Esophagus mucosa (tissue), 1 donor: ENCODE results near the gene CCDC7. TPM values are rescaled to one million over a fixed set of nuclear protein-coding genes. Genes with fewer than 3 reads are reported as not detected.
A peak's percentile ranks its signal among the peaks of the same experiment; 100 is the strongest.
"Not testable (repeated sequence)": the region's sequence is repeated elsewhere in the genome, so short reads cannot be mapped to it uniquely, and the experiment has no call there.

Source experiments
- ATAC-seq: fragments of 200-7000 bp; cut with Tn5 transposase; one replicate; pipeline ENCODE4 v1.9.1; 2020
- total RNA-seq: library from RNA; stranded (reverse); gene quantifications from one replicate; pipeline ENCODE4 v1.2.4, GENCODE V29; 2023
- donor health status: DM: yes; HTN: yes; CAD: no.

The CCDC7 gene
- total RNA-seq, 1 donor from 2014 or later = 4.2 TPM

- ATAC-seq = no peak
Observed at GRCh38 chr10:32582946-32583345, 137.0 kb downstream of the CCDC7 start.

DNA sequence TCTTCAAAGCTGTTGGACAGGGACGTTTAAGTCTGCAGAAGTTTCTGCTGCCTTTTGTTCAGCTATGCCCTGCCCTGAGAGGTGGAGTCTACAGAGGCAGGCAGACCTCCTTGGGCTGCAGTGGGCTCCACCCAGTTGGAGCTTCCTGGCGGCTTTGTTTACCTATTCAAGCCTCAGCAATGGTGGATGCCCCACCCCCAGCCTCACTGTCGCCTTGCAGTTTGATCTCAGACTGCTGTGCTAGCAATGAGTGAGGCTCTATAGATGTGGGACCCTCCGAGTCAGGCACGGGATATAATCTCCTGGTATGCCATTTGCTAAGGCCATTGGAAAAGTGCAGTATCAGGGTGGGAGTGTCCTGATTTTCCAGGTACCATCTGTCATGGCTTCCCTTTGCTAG is 152.1 kb downstream of the CCDC7 start:
- ATAC-seq = not testable (repeated sequence)

GRCh38 chr10:32600317-32600716 is 154.4 kb downstream of the CCDC7 start:
- no peak for ATAC-seq

- ATAC-seq = not testable (repeated sequence)
Observed at GRCh38 chr10:32601562-32601961, 155.6 kb downstream of the CCDC7 start.

- ATAC-seq = no peak
Observed at GRCh38 chr10:32605787-32606186, 159.8 kb downstream of the CCDC7 start.

- ATAC-seq = not testable (repeated sequence)
Observed at GRCh38 chr10:32610543-32610942, 164.6 kb downstream of the CCDC7 start.

DNA sequence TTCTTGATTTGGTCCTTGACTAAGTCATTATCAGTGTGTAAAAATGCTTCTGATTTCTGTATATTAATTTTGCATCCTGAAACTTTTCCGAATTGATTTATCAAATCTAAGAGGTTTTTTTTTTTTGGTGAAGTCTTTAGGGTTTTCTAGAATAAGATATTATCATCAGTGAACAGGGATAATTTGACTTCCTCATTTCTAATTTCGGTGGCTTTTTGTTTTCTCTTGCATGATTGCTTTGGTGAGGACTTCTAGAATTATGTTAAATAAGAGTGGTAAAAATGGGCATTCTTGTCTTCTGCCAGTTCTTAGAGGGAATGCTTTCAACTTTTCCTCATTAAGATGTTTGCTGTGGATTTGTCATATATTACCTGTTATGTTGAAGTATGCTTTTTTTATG is 170.5 kb downstream of the CCDC7 start:
- no peak for ATAC-seq

DNA sequence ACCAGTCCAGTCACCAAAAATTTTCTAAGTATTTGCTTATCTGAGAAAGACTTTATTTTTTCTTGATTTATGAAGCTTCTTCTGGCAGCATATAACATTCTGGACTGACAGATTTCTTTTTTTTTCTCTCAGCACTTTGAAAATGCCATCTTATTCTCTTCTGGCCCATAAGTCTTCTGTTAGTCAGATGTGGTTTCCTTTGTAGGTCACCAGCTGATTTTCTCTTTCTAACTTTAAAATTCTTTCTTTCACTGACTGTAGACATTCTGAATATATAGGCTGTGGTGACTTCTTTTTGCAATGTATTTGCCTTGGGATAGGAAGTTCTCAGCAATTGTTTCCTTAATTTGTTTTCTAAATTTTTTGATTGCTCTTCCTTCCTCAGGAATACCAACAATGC is 172.5 kb downstream of the CCDC7 start:
- ATAC-seq = no peak

- ATAC-seq = no peak
Observed at GRCh38 chr10:32621969-32622368, 176.0 kb downstream of the CCDC7 start.

GRCh38 chr10:32622409-32622808 is 176.5 kb downstream of the CCDC7 start:
- no peak for ATAC-seq

DNA sequence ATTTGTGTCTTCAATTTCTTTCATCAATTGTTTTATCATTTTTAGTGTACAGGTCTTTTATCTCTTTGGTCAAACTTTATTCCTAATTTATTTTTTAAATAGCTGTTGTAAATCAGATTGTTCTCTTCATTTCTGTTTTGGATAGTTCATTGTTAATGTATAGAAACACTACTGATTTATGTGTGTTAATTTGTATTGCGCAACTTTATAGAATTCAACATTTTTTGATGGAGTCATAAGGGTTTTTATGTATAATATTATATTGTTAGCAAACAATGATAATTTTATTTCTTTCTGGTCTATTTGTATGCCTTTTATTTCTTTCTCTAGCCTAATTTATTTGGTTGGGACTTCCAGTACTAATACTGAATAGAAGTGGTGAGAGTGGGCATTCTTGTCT is 181.2 kb downstream of the CCDC7 start:
- ATAC-seq = no peak

- ATAC-seq = no peak
Observed at GRCh38 chr10:32629910-32630309, 184.0 kb downstream of the CCDC7 start.

DNA sequence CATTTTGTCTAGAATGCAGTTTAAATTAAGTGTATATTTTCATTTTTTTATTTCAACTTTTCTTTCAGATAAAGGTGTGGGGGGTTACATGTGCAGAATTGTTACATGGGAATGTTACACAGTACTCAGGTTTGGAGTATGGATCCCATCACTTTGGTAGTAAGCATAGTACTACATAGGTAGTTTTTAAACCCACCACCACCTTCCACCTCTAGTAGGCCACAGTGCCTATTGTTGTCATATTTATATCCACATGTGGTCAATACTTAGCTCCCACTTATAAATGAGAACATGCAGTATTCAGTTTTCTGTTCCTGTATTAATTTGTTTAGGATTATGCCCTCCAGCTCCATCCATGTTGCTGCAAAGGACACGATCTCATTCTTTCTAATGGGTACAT is 200.6 kb downstream of the CCDC7 start:
- ATAC-seq = no peak

GRCh38 chr10:32650246-32650655 is 204.3 kb downstream of the CCDC7 start:
- ATAC-seq = no peak

DNA sequence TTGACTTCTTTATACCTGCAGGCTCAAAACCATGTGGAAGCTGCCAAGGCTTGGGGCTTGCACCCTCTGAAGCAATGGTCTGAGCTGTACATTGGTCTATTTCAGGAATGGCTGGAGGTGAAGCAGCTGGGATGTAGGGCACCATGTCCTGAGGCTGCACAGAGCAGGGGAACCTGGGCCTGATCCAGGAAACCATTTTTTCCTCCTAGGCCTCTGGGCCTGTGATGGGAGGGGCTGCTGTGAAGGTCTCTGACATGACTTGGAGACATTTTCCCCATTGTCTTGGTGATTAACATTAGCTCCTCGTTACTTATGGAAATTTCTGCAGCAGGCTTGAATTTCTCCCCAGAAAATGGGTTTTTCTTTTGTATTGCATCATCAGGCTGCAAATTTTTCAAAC is 211.5 kb downstream of the CCDC7 start:
- ATAC-seq = not testable (repeated sequence)

DNA sequence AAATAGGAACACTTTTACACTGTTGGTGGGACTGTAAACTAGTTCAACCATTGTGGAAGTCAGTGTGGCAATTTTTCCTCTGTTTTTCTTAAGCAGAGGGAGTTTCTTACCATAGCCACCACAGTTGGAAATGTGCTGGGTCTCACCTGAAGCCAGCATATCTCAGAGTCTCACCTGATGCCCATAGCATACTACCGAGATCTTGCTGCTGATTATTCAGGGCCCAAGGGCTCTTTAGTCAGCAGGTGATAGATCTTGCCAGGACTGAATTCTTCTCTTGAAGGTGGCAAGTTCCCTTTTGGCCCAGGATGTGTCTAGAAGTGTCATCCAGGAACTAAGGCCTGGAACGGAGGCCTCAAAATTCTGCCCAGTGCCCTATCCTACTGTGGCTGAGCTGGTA is 215.4 kb downstream of the CCDC7 start:
- no peak for ATAC-seq

DNA sequence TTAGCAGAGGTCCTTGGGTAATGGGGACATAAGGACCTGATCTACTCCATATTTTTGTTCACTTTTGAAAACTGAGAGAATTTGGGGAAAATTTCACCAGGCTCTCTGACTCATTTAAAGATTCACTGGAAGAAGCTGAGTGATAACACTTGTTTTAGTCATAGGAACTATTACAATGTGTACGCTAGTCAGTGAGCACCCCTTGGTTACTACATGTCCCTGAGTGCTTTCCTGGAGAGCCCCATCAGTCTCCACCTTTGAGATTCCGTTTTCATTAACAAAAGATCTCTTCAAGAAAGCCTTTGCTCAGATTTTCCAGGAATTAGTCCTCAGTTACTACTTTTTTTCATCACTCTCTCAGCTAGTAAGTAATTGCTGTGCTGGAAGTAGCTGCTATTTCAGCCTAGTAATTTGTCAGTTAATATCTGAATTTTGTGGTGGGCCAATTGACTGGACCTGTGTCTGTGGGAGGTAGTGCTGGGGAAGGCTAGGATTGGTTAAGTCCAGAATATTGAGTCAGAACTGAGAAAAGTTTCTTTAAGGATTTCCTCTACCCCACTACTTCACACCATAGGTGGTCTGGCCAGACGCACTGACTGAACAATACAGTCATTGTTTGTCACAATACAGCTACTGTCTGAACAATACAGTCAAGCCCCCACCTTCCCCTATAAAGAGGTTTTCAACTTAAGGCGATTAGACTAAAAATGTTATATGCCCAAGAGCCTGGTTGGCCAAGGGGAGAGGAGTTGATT is 235.0 kb downstream of the CCDC7 start:
- ATAC-seq = no peak

GRCh38 chr10:32684291-32684690 is 238.4 kb downstream of the CCDC7 start:
- no peak for ATAC-seq

- ATAC-seq = no peak
Observed at GRCh38 chr10:32687116-32687515, 241.2 kb downstream of the CCDC7 start.

DNA sequence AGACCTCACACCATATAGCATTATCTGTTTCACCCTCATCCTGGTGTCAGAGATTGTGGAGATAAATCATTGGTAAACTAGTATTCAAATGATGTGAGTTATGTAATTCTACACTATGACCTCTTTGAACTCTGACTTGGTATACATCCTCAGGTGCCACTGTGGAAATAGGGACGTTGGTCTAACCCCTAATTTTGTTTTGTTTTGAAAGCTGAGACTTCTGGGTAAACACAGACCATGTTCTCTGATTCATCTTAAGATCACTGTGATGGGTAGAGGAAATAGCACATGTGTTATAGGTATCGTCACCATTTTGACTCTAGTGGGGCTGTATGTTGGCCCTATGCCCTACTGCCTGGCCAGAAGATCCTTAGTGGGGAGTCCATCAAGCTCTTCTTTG is 241.6 kb downstream of the CCDC7 start:
- no peak for ATAC-seq

DNA sequence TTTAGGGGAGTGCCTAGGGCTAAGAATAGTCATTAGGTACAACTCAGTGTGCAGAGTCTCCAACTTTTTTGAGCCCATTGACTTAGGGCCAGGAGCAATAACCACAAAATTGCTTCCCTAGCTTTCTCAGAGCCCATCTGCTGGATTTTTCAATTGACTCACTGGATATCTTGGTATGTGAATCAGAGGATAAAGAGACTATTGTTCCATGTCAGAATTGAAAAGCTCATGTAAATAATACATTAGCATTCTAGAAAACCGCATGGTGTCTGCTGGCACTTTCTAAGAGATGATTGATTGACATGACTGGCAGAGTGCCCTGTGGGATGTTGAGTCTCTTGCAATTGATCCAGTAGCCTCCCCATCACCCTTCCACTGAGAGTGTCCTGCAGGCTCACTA is 246.2 kb downstream of the CCDC7 start:
- ATAC-seq = peak; percentile 87

GRCh38 chr10:32693441-32693979 is 247.6 kb downstream of the CCDC7 start:
- ATAC-seq = no peak

DNA sequence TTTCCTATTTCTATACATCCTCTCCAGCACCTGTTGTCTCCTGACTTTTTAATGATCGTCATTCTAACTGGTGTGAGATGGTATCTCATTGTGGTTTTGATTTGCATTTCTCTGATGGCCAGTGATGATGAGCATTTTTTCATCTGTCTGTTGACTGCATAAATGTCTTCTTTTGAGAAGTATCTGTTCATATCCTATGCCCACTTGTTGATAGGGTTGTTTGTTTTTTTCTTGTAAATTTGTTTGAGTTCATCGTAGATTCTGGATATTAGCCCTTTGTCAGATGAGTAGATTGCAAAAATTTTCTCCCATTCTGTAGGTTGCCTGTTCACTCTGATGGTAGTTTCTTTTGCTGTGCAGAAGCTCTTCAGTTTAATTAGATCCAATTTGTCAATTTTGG is 253.7 kb downstream of the CCDC7 start:
- not testable (repeated sequence) for ATAC-seq

DNA sequence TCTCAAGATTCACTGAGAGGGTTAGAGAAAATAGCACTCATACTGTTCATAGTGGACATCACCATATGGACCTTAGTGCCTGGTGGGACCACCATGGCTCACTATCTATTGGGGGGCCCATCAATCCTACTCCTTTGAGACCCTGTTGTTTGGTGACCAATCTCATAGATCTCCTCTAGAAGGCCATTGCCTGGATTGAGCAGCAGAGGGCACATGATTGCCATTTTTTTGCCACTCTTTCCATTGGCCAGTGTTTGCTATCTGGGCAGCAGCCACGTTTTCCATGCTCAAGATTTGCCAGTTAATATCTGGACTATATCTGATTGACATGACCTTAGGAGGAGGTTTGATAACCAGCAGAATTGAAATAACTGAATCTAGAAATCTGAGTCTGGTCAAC is 267.6 kb downstream of the CCDC7 start:
- ATAC-seq = no peak

DNA sequence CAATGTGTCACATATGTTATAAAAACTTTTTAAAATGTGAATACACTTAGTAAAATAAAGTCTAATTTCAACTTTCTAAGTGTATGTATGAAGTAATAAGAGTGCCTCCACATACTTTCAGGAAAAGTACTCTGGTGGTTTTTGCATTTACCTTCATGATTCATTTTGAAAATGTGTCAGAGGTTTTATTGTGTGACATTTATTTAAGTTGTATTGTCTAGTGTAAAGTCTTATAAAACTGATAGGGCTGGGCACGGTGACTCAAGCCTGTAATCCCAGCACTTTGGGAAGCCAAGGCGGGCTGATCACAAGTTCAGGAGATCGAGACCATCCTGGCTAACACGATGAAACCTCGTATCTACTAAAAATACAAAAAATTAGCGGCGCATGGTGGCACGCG is 285.6 kb downstream of the CCDC7 start:
- no peak for ATAC-seq
